Retinal pigment epithelial cell (primary cell): ENCODE measurements around the gene NFAT5.
"Not testable (repeated sequence)": the region's sequence is repeated elsewhere in the genome, so short reads cannot be mapped to it uniquely, and the experiment has no call there.

Experiments
- DNase-seq: peaks from one replicate; pipeline ENCODE4 v3.0.0-alpha.2; 2010; ENCODE audit warnings: low read depth
- H3K4me3 ChIP-seq: 2 replicates; pipeline ENCODE4 v1.5.1; 2011; ENCODE audit warnings: mild to moderate bottlenecking, low read length, control low read depth, moderate library complexity
- CTCF ChIP-seq: conservative IDR thresholded peaks from 2 replicates; pipeline ENCODE4 v1.5.1; 2011; ENCODE audit warnings: low read depth, low read length, control low read depth, inconsistent platforms

NFAT5 gene

DNA sequence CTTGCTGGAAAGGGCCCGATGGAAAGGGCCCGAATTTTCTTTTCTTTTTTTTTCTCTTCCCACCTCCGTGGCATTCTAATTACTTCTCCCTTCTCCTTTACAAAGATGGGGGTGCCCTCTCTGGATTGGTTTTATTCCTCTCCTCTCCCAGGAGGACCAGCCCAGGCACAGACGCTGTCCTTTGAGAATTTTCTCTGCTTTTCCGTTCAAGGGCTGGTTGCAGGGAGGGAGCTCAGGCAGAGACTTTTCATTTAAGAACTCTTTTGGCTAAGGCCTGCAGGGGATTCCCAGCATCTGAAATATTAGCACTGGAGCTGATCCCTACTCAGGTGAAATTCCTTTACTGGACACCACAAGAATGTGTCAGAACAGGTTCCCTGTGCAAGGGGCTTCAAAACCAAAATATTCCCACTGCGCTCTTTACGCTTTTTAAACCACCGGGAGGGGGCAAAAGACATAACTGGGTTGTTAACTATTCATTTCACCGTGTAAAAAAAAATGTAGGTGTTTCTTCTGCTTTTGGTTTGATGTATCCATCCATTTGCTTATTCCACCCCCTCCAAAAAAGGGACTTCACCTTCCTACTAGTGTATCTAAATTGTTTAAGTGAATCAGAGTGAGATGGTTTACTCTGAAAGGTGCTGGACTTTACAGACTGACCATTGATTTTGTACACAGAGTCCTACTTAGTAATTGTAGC, 1.4 kb downstream of the NFAT5 start:
- peak overlapping the region; percentile 93 for H3K4me3 ChIP-seq
- peak; percentile 33 for TF ChIP-seq CTCF
- no peak for DNase-seq

DNA sequence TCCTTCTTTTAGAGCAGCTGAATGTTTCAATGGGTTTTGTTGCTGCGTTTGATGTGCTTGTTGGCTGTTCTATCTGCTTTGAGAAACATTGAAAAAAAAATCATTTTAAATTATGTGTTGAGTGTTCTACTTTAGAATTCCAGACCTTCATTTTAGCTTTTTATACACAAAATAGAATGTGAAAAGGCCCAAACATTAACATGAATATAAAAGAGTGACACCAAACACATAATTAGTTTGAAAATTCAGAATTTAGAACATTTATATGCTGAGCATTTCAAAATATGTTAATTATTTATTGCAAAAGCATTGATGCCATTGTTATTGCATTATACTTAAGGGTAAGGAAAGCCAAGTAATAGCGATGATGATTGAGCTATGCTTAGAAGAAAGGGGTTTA, 2.9 kb downstream of the NFAT5 start:
- H3K4me3 ChIP-seq = peak overlapping the region; percentile 13
- TF ChIP-seq CTCF = no peak
- DNase-seq = no peak

DNA sequence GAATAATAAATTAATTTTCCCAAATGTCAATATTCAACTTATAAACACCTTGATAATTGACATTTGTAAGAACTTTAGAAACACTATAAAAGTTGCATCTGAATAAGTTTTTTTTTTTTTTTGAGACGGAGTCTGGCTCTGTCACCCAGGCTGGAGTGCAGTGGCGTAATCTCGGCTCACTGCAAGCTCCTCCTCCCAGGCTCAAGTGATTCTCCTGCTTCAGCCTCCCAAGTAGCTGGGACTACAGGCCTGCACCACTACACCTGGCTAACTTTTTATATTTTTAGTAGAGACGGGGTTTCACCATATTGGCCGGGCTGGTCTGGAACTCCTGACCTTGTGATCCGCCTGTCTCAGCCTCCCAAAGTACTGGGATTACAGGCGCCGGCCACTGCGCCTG, 13.0 kb downstream of the NFAT5 start:
- DNase-seq, H3K4me3 ChIP-seq: not testable (repeated sequence)

- DNase-seq = no peak
- TF ChIP-seq CTCF = no peak
- no peak overlapping the region for H3K4me3 ChIP-seq
These were observed 14.2 kb downstream of the NFAT5 start for GRCh38 chr16:69579783-69580481.

DNA sequence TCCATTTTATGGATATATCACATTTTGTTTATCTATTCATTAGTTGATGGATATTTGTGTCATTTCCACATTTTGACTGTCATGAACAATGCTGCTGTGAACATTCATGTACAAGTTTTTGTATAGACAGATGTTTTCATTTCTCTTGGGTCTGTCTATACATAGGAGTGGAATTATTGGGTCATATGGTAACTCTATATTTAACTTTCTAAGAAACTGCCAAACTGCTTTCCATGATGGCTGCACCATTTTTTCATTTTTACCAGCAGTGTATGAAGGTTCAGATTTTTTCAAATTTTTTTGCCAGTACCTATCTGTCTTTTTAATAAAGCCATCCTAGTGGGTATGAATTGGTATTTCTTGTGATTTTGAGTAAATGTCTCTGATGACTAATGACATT, 15.5 kb downstream of the NFAT5 start:
- TF ChIP-seq CTCF = no peak
- no peak overlapping the region for H3K4me3 ChIP-seq
- no peak for DNase-seq

DNA sequence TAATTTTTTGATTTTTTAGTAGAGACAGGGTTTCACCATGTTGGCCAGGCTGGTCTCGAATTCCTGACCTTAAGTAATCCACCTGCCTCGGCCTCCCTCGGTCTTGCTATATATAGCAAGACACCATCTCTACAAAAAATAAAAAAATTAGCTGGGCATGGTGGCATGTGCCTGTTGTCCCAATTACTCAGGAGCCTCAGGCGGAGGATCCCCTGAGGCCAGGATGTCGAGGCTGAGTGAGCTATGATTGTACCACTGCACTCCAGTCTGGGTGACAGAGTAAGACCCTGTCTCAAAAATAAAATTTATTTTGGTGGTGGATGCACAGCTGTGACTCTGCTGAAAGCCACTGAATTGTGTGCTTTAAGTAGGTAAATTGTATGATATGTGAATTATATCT, 18.7 kb downstream of the NFAT5 start:
- not testable (repeated sequence) for H3K4me3 ChIP-seq, DNase-seq

DNA sequence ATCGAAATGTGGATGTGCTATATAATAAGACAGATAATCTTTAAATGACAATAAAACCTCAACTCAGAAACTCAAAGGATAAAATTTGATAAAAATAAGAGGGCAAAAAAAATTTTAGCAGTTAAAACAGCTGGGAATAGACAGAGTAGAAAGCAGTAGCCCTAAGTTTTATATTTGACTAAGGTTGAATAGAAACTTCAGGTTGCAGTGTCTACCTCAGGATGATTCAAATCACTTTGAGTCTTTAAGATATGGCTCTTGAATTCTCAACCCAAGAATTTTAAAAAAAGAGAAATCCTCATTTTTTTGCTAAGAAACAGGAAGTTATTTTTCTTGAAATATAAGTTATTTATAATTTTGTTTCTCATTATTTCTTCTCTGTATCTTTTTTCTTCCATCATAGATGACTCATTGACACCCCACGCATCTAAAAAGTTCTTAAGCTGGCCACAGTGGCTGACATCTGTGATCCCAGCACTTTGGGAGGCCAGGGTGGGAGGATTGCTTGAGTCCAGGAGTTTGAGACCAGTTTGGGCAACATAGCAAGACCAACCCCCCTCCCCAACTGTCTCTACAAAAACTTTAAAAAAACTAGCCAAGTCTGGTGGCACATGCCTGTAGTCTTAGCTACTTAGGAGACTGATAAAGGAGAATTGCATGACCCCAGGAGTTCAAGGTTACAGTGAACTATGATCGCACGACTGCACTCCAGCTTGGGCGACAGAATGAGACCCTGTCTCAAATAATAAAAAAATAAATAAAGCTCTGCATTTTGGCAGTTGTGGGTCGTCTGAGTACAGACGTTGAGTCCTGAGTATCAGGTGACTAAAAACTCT, 23.9 kb downstream of the NFAT5 start:
- H3K4me3 ChIP-seq = no peak overlapping the region
- no peak for DNase-seq
- no peak for TF ChIP-seq CTCF

DNA sequence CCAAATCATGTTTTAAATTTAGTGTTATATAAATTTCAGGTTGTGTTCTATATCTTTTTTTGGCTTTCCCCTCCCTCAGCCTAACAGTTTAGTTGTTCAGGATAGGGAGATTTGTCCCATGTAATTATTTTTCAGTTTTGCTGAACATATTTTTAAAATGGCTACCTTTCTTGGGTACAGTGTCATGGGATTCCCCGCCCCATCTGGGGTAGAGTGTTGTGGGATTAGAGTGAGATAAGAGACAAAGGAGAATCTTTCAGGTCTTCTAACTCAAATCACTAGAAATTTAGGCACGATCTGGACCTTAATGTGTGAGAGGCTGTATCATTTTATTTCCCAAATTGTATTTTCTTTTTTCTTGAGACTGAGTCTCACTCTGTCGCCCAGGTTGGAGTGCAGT, 24.8 kb downstream of the NFAT5 start:
- no peak overlapping the region for H3K4me3 ChIP-seq
- TF ChIP-seq CTCF = no peak
- no peak for DNase-seq
